Measurements from ENCODE around the gene PDE6B.
"Not testable (repeated sequence)": the region's sequence is repeated elsewhere in the genome, so short reads cannot be mapped to it uniquely, and the experiment has no call there.

PDE6B gene

GRCh38 chr4:624705-625590, at the start of gene PDE6B:
TSS of gene PDE6B (plus strand) at chr4:625573. CDS start at chr4:625627, 54 bp downstream.
- no peak for DNase-seq

- DNase-seq = no peak
Observed at GRCh38 chr4:576245-576821, 49.0 kb upstream of the PDE6B start, which contains the start of gene TMEM271. TSS of gene TMEM271 (minus strand) at chr4:576295. CDS start at chr4:576062, 233 bp downstream.

- DNase-seq = no peak
Observed at GRCh38 chr4:576991-577498, 48.3 kb upstream of the PDE6B start.

DNA sequence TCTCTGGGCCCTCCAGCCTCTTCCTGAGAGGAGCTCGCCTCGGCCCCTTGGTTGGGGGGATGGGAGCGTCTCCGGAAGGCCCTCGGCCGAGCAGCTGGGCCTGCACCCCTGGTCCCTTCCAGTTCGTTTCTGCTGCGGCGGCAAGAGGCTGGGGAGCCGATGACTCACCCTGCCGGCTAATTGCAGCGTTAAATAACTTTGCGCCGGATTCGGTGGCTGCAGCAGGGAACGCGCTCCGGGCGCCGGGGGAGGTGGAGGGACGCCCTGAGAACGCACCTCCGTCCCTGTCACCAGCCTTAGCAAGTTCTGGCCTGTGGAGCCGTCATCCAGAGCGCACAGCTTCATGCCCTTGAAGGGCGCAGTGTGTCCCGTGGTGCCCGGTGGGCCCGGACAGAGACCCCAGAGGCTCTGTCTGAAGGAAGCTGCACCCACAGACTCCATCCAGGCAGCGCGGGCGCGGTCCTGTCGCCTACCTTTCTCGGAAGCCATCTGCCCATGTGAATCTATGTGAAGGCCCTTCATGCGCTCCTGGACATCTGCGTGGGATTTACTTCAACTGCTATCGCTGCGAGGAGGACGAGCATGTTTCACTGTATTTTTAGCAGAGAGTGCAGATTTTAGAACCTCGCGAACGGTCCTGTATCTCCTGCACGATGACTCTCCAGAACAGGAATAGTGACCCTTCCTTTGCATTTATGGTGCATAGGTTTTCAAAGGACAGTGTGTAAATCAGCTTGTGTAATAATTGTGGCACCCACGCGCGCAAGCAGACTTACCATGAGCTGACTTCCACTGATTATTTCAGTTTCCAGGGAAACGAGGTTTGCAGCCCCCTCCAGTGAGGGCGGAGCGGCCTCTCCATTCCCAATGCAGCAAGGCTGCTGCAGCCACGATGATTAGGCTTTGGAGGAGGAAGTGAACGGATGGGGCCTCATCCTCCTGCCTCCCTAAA, 47.6 kb upstream of the PDE6B start:
- DNase-seq = peak; percentile 19

DNA sequence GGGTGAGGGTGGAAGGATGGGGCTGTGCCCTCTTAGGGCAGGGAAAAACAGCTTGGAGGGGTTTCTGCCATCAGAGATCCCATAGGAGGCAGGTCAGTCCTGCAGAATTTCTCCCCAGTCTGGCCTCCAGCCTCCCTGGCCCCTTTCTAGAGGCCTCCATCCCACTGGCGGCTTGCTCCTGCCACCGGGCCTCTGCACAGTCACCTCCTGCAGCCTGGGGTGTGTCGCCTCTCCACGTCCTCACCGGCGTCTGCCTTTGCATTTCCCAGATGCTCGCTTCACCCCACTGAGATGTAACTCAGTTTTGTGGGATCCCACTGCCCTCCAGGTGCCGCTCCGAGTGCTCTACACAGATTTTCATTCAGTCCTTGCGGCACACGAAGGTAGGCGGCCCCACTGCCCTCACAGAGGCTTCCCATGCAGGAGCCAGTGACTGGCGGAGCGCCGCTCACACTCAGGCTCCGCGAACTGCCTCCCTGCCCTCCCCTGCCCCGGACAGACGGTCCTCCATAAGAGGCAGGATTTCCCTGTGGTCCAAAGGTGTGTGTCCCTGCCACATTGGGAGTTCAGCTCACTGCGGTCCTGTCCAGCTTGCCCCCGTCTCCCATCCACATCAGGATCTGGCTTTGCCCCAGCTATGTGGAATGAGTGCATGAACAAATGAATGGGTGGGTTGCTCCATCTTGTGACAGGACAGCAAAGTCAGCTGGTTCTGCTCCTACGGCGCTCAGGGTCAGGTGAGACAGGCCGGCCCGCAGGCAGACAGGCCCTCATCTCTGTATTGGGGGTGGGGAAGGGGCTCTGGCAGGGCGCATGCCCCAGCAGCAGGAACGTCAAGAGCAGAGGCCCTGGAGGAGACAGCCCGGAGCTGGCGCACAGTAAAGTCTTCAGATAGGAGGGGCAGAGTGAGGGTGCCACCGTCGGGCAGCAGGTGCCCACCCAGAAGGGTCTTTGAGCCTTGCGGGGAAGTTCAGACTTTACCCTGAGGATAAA, 46.6 kb upstream of the PDE6B start:
- no peak for DNase-seq

- DNase-seq = no peak
Observed at GRCh38 chr4:579543-580175, 45.7 kb upstream of the PDE6B start.

- DNase-seq = no peak
Observed at GRCh38 chr4:581181-581580, 44.2 kb upstream of the PDE6B start.

- no peak for DNase-seq
Observed at GRCh38 chr4:581753-582361, 43.5 kb upstream of the PDE6B start.

DNA sequence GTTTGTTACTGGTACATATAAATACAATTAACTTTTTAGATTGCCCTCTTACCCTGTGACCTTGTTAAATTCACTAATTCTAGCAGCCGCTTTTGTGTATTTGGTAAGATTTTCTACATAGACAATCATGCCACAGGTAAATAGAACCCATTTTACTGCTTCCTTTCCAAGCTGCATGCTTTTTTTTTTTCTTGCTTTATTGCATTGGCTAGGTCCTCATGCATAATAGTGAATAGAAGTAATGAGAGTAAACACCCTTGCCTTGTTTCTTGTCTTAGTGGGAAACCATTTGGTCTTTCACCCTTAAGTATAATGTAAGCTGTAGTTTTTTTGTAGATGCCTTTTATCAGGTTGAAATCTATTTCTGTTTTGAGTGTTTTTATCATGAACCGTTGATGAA, 41.6 kb upstream of the PDE6B start:
- DNase-seq = no peak

- DNase-seq = no peak
Observed at GRCh38 chr4:587671-588350, 37.6 kb upstream of the PDE6B start.

- no peak for DNase-seq
Observed at GRCh38 chr4:588351-588849, 37.0 kb upstream of the PDE6B start.

GRCh38 chr4:589219-589963, 36.0 kb upstream of the PDE6B start:
- no peak for DNase-seq

GRCh38 chr4:590313-590841, 35.0 kb upstream of the PDE6B start:
- DNase-seq = no peak

GRCh38 chr4:592178-592577, 33.2 kb upstream of the PDE6B start:
- DNase-seq = not testable (repeated sequence)

GRCh38 chr4:592825-593520, 32.4 kb upstream of the PDE6B start:
- no peak for DNase-seq

DNA sequence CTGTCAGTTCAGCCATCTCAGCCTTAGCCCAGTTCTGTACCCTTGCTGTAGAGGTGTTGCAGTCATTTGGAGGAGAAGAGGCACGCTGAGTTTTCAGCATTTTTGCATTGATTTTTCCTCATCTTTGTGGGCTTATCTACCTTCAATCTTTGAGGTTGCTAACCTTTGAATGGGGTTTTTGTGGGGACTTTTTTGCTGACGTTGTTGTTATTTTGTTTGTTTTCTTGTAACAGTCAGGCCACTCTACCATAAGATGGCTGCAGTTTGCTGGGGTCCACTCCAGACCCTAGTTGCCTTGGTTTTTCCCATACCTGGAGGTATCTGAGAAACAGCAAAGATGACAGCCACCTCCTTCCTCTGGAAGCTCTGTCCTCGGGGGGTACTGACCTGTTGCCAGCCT, 26.4 kb upstream of the PDE6B start:
- no peak for DNase-seq

DNA sequence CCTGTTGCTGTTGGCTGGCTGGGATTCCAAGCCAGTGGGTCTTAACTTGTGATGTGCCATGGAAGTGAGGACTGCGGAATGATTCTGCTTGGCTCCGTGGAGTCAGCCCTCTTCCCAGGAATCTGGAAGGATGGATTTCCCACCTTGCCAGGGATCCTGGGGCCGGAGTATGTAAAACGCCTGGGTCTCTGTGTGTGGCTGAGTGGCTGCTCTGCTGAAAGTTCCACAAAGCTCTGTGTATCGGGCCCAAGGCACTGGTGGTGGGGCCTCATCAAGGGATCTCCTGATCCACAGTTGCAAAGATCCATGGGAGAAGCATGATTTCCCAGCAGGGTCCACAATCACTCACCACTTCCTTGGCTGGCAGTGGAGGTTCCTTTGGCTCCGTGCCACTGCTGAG, 25.2 kb upstream of the PDE6B start:
- DNase-seq = no peak

GRCh38 chr4:600850-601515, 24.4 kb upstream of the PDE6B start:
- no peak for DNase-seq

Measured in fibroblast of upper back skin (primary cell).